Sigmoid colon (tissue), 4 donors: ENCODE data around the gene AUTS2.

Source experiments
- POLR2A ChIP-seq, 2 donors: fragments of 450-650 bp; IDR thresholded peaks; one replicate each; pipeline ENCODE4 v1.6.1; 2016; ENCODE audit warnings: antibody characterized with exemption in 2 of 2, mild to moderate bottlenecking in 2 of 2, moderate library complexity in 2 of 2
- POLR2AphosphoS5 ChIP-seq, 4 donors: sonication (generic); formaldehyde crosslinking; IDR thresholded peaks; one replicate each; pipeline ENCODE4 v1.6.1; 2017; ENCODE audit warnings: antibody characterized with exemption in 4 of 4

GRCh38 chr7:70338015-70338414 lies 739.7 kb downstream of the AUTS2 start:
- TF ChIP-seq POLR2AphosphoS5 (IDR thresholded peaks at IDR 0.05) (no peak), POLR2A (IDR thresholded peaks at IDR 0.05) (no peak)
